HL-60/S4 treated with retinoic acid at 250 ng/mL for 4 days and 3 days (cell line): ENCODE data around the gene LDB2.

Source experiments
- in situ Hi-C: fragments of 300-500 bp; cut with MboI; formaldehyde crosslinking; loops from 2 replicates; pipeline ENCODE4 v1.7.0; 2022; ENCODE audit warnings: low sequenced_read_pairs

The LDB2 gene

DNA sequence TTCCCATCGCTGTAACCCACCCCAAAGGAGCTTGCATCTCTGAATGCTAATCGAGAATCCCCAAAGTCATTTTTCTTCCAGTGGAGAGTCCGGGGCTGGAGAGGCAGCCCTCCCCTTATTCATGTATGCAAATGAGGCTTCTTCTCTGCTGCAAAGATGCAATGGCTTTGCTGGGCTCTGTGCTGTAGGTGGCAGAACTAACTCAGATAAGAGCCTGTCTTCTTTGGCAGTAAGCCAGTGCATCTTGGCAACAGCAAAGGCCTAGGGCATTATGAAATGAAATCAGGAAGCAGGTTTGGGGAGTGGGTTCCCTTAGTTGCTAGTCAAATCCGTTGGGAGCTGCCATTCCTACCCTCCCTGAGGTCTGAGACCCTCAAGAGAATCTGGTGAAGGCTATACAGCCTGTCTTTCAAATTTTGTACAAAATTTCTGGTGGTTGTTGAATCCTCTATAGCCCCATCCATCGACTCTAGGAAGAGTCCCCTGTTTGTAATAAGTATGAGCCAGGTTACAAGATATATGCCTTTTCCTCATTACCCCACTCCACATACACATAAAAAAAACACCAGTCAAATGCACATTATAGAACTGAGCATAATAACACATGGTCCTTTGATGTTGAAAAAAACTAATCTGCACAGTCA, 381.5 kb downstream of the LDB2 start:
- in situ Hi-C loops = no loop called here

DNA sequence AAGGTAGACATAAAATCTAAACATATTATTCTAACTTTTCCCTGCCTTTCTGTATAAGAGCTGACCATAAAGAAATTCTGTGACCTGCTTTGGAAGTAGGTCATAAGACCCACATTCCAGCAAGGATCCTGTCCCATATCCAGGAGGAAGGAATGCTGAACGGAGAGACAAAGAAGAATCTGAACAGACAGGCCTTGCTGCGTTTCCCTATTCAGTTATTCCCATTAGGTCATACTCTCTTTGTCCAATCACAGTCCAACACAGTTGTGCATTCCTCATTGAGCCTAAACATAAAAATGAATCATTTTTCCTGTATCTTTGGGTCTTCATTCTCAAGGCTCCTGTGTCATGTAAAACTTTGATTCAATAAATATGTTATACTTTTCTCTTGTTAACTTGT, 384.6 kb downstream of the LDB2 start:
- in situ Hi-C loops = no loop called here

GRCh38 chr4:16508968-16509367, 389.5 kb downstream of the LDB2 start:
- in situ Hi-C loops = no loop called here

GRCh38 chr4:16505726-16506125, 392.7 kb downstream of the LDB2 start:
- in situ Hi-C loops = no loop called here

- in situ Hi-C loops = no loop called here
Measured at GRCh38 chr4:16505267-16505666, 393.2 kb downstream of the LDB2 start.

DNA sequence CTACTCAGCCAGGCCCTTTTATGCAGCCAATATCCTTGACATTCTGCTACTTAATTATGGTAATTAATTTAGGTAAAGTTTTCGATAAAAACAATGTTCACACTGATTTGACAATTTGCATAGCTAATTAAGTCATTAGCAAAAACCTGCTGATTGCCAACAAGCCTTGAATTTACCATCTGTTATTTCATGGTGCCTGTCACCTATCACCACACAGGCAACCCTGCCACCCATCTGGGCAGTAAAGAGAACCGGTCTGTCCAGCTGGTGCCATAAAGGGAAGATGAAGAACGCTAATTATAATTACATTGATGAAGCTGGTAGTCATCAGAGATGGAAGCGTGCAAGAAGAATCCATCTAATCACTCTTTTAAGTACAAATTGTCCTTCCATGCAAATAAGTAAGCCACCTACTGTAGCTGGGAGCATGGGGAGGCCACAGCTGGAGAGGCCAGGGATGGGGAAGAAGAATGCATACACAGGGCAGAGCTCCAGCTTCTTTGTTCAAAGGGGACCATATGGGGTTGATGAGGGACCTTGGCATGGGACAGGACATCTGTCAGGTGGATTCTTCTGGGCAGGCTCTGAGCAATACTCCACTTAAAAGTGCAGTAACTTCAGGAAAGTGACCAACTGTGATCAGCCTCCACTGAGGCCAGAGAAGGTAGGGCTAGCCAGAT, 394.9 kb downstream of the LDB2 start:
- in situ Hi-C loops = no loop called here

GRCh38 chr4:16498978-16499377, 399.5 kb downstream of the LDB2 start:
- in situ Hi-C loops = no loop called here

GRCh38 chr4:16496501-16496900, 401.9 kb downstream of the LDB2 start:
- in situ Hi-C loops = no loop called here

DNA sequence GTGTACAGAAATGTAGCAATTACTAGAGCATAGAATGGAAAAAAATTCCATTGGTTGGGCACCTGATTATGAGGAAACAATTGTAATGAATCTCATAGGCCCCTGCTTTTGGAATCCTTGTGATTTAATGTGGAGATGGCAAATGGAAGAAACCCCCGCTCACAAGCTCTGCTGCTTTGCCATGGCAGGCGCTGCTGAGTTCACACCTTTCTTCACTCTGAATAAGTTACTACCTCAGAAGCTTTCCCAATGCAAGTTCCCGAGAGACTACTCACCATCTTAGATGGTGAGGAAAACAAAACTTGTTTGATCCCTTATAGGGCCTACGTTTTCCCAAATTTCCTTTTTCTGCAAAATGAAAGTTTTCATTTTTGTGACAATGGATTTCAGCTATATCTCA, 405.6 kb downstream of the LDB2 start:
- in situ Hi-C loops = no loop called here

- in situ Hi-C loops = no loop called here
Measured at GRCh38 chr4:16489226-16489625, 409.2 kb downstream of the LDB2 start.

GRCh38 chr4:16488084-16488483, 410.4 kb downstream of the LDB2 start:
- in situ Hi-C loops = no loop called here

DNA sequence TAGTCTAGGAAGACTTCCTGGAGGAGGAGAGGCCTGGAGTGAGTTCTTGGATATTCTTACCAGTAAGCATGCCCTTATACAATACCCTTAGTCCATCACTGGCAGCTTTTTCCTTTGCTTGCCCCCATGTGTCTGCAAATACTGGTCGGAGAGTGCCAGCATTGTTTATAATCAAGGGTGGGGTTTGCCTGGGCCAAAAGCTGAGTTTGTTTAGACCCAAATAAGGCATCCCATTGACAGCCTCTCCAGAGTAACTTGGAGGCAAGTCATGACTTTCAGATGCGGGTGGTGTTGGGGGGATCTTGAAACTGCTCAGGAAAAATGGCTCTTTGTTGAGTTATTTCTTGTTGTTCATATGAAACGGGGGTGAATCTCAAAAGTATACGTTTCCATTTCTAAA, 413.7 kb downstream of the LDB2 start:
- in situ Hi-C loops = no loop called here

GRCh38 chr4:16483540-16483939, 414.9 kb downstream of the LDB2 start:
- in situ Hi-C loops = no loop called here

- in situ Hi-C loops = no loop called here
Measured at GRCh38 chr4:16480011-16480410, 418.4 kb downstream of the LDB2 start.

- in situ Hi-C loops = no loop called here
Measured at GRCh38 chr4:16472537-16472936, 425.9 kb downstream of the LDB2 start.

GRCh38 chr4:16467061-16467460, 431.4 kb downstream of the LDB2 start:
- in situ Hi-C loops = no loop called here

GRCh38 chr4:16466581-16466980, 431.9 kb downstream of the LDB2 start:
- in situ Hi-C loops = no loop called here

DNA sequence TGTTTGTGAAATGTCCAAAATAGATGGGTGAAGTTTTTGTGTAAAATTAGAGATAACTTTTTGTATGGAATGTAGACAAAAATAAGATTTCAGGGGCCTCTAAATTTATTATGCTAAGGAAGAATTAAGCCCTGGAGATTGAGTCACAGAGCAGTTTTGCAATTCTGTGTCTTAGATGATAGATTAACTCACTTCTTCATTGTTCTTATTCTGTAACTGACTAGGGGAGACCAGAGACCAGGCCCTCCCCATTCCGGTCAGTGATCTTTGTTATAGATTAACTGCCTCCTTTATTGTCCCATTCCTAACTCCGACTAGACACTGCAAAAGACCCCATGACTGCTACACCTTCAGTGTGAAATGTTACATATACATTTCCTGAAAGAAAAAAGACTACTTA, 433.8 kb downstream of the LDB2 start:
- in situ Hi-C loops = no loop called here

GRCh38 chr4:16462656-16463055, 435.8 kb downstream of the LDB2 start:
- in situ Hi-C loops = no loop called here

DNA sequence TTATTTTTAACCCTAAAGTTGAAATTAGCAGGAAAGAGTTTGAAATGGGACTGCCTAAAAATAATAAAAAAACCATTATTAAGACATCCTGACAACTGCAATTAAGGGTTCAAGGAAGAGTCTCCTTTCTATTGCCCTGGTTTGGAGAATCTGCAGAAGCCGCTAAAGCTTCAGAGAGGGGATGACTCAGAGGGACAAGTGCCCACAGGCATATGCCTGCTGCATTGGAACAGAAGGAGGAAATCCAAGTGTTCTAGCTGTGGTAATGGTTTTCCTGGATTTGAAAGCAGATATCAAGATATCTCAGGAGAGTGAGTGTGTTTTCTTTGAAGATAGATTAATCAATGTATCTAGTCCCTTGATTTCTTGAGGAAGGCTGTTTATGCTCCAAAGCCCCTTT, 437.1 kb downstream of the LDB2 start:
- in situ Hi-C loops = no loop called here

GRCh38 chr4:16457944-16458343, 440.5 kb downstream of the LDB2 start:
- in situ Hi-C loops = no loop called here
